ENCODE measurements around the gene IGSF9.
"Not testable (repeated sequence)": the region's sequence is repeated elsewhere in the genome, so short reads cannot be mapped to it uniquely, and the experiment has no call there.

IGSF9 gene

GRCh38 chr1:159916242-159917051 is 29.0 kb downstream of the IGSF9 start:
- no peaks in the 10 kb centered on the region for H3K9me3 Mint-ChIP-seq
- ATAC-seq (no peak), DNase-seq (ENCODE audit: low spot score in 2 of 2) (no peak)
- peak overlapping the region; percentile 84 for H3K27ac Mint-ChIP-seq
- H3K4me3 Mint-ChIP-seq = no peak overlapping the region
- peaks cover 79% of the 10 kb centered on the region for H3K36me3 Mint-ChIP-seq
- H3K4me1 Mint-ChIP-seq = peaks cover 71% of the 10 kb centered on the region

GRCh38 chr1:159915571-159916241 is 29.7 kb downstream of the IGSF9 start:
- H3K27ac Mint-ChIP-seq = peak overlapping the region; percentile 84
- peaks cover 71% of the 10 kb centered on the region for H3K4me1 Mint-ChIP-seq
- ATAC-seq (no peak), DNase-seq (ENCODE audit: low spot score in 2 of 2) (no peak)
- no peak overlapping the region for H3K4me3 Mint-ChIP-seq
- no peaks in the 10 kb centered on the region for H3K9me3 Mint-ChIP-seq
- peaks cover 78% of the 10 kb centered on the region for H3K36me3 Mint-ChIP-seq

- Mint-ChIP-seq H3K4me3 (no peak overlapping the region), H3K9me3 (no peaks in the 10 kb centered on the region), H3K36me3 (peaks cover 69% of the 10 kb centered on the region), H3K4me1 (peaks cover 70% of the 10 kb centered on the region), H3K27ac (peak overlapping the region; percentile 97)
- ATAC-seq (no peak), DNase-seq (ENCODE audit: low spot score in 2 of 2) (no peak)
Observed at GRCh38 chr1:159914252-159915018, 31.0 kb downstream of the IGSF9 start.

- Mint-ChIP-seq H3K36me3 (peaks cover 61% of the 10 kb centered on the region), H3K4me1 (peaks cover 66% of the 10 kb centered on the region), H3K4me3 (no peak overlapping the region), H3K9me3 (no peaks in the 10 kb centered on the region), H3K27ac (peak overlapping the region; percentile 97)
- DNase-seq (ENCODE audit: low spot score in 2 of 2) (no peak), ATAC-seq (no peak)
Observed at GRCh38 chr1:159913451-159914192, 31.8 kb downstream of the IGSF9 start.

GRCh38 chr1:159911326-159912070 is 33.9 kb downstream of the IGSF9 start:
- Mint-ChIP-seq H3K4me3 (peak overlapping the region; percentile 63), H3K27ac (peak overlapping the region; percentile 97), H3K4me1 (peaks cover 58% of the 10 kb centered on the region), H3K9me3 (no peaks in the 10 kb centered on the region), H3K36me3 (peaks cover 39% of the 10 kb centered on the region)
- DNase-seq (ENCODE audit: low spot score in 2 of 2) (peak in 1 of 2 donors; percentile 52), ATAC-seq (peak; percentile 57)

- DNase-seq (ENCODE audit: low spot score in 2 of 2) (no peak), ATAC-seq (no peak)
- H3K9me3 Mint-ChIP-seq = no peaks in the 10 kb centered on the region
- H3K4me3 Mint-ChIP-seq = no peak overlapping the region
- H3K36me3 Mint-ChIP-seq = peaks cover 14% of the 10 kb centered on the region
- peaks cover 44% of the 10 kb centered on the region for H3K4me1 Mint-ChIP-seq
- peak overlapping the region; percentile 56 for H3K27ac Mint-ChIP-seq
Observed at GRCh38 chr1:159908031-159908940, 37.1 kb downstream of the IGSF9 start.

- no peak for ATAC-seq
- Mint-ChIP-seq H3K4me3 (no peak overlapping the region), H3K4me1 (peaks cover 31% of the 10 kb centered on the region), H3K9me3 (no peaks in the 10 kb centered on the region), H3K36me3 (peaks cover 14% of the 10 kb centered on the region), H3K27ac (peak overlapping the region; percentile 36)
- no peak for DNase-seq (ENCODE audit: low spot score in 2 of 2)
Observed at GRCh38 chr1:159906960-159907359, 38.5 kb downstream of the IGSF9 start.

GRCh38 chr1:159904036-159904435 is 41.4 kb downstream of the IGSF9 start:
- not testable (repeated sequence) for H3K4me3 Mint-ChIP-seq; H3K36me3 Mint-ChIP-seq; H3K4me1 Mint-ChIP-seq; H3K27ac Mint-ChIP-seq; ATAC-seq; DNase-seq (ENCODE audit: low spot score in 2 of 2); H3K9me3 Mint-ChIP-seq

GRCh38 chr1:159902541-159902940 is 42.9 kb downstream of the IGSF9 start:
- DNase-seq (ENCODE audit: low spot score in 2 of 2) (no peak), ATAC-seq (no peak)
- Mint-ChIP-seq H3K27ac (no peak overlapping the region), H3K9me3 (no peaks in the 10 kb centered on the region), H3K36me3 (no peaks in the 10 kb centered on the region), H3K4me3 (no peak overlapping the region), H3K4me1 (no peaks in the 10 kb centered on the region)

- no peak for DNase-seq (ENCODE audit: low spot score in 2 of 2)
- H3K27ac Mint-ChIP-seq = no peak overlapping the region
- no peaks in the 10 kb centered on the region for H3K36me3 Mint-ChIP-seq
- no peaks in the 10 kb centered on the region for H3K9me3 Mint-ChIP-seq
- peaks cover 5% of the 10 kb centered on the region for H3K4me1 Mint-ChIP-seq
- ATAC-seq = no peak
- no peak overlapping the region for H3K4me3 Mint-ChIP-seq
Observed at GRCh38 chr1:159900755-159901360, 44.6 kb downstream of the IGSF9 start.

- ATAC-seq = peak; percentile 51
- Mint-ChIP-seq H3K4me1 (peaks cover 5% of the 10 kb centered on the region), H3K4me3 (no peak within 1 kb of the TSS), H3K9me3 (no peaks in the 10 kb centered on the region), H3K27ac (peak within 1 kb of the TSS; percentile 53), H3K36me3 (no peaks in the 10 kb centered on the region)
- DNase-seq (ENCODE audit: low spot score in 2 of 2) = no peak
Observed at GRCh38 chr1:159900086-159900680, 45.2 kb downstream of the IGSF9 start, which contains the start of gene CFAP45. CFAP45 (minus strand) TSS chr1:159900165; CDS start chr1:159900098, 67 bp downstream.

GRCh38 chr1:159899634-159900033 is 45.8 kb downstream of the IGSF9 start:
- H3K27ac Mint-ChIP-seq = peak overlapping the region; percentile 53

GRCh38 chr1:159898527-159898926 is 46.9 kb downstream of the IGSF9 start:
- Mint-ChIP-seq H3K36me3 (no peaks in the 10 kb centered on the region), H3K4me3 (no peak overlapping the region), H3K27ac (no peak overlapping the region), H3K4me1 (peaks cover 5% of the 10 kb centered on the region), H3K9me3 (no peaks in the 10 kb centered on the region)
- ATAC-seq (no peak), DNase-seq (ENCODE audit: low spot score in 2 of 2) (no peak)

More at GRCh38 chr1:159899634-159900033, 45.8 kb downstream of the IGSF9 start:
- not testable (repeated sequence) for H3K9me3 Mint-ChIP-seq; H3K4me3 Mint-ChIP-seq; ATAC-seq; H3K36me3 Mint-ChIP-seq; H3K4me1 Mint-ChIP-seq; DNase-seq (ENCODE audit: low spot score in 2 of 2)

All from stimulated activated effector memory CD8-positive, alpha-beta T cell treated with anti-CD3 and anti-CD28 coated beads, Interleukin-12 subunit alpha, Interleukin-12 subunit beta, amount 100 ng/mL, for 72 hours (primary cell).